ENCODE data around the gene PSIP1.

- no peak for TF ChIP-seq EZH2 (IDR thresholded peaks at IDR 0.05; ENCODE audit: insufficient read depth, poor library complexity, severe bottlenecking)
- TF ChIP-seq EZH2phosphoT487 (IDR thresholded peaks at IDR 0.05; ENCODE audit: insufficient read depth, low read depth) = no peak
These were observed 38.8 kb upstream of the PSIP1 start for GRCh38 chr9:15549611-15550010.
